Hepatocyte (in vitro differentiated cells): ENCODE results near the gene IGSF9. TPM values are rescaled to one million over a fixed set of nuclear protein-coding genes. Genes with fewer than 3 reads are reported as not detected.

ENCODE experiments used
- DNase-seq: peaks from one replicate; pipeline ENCODE4 v3.0.0-alpha.2; 2016; ENCODE audit warnings: low spot score
- H2AFZ ChIP-seq: fragments of 200-600 bp; sonication (generic); 2 replicates; pipeline ENCODE4 v1.6.0; 2016; ENCODE audit warnings: antibody characterized with exemption, mild to moderate bottlenecking
- H3K27ac ChIP-seq: fragments of 200-600 bp; sonication (generic); 2 replicates; pipeline ENCODE4 v1.5.1; 2016; ENCODE audit warnings: mild to moderate bottlenecking
- H3K27me3 ChIP-seq: fragments of 200-600 bp; sonication (generic); 2 replicates; pipeline ENCODE4 v1.6.1; 2016
- H3K36me3 ChIP-seq: fragments of 200-600 bp; sonication (generic); replicated peaks from 2 replicates; pipeline ENCODE4 v1.5.1; 2016; ENCODE audit warnings: low read depth; ENCODE audit not compliant: insufficient read depth
- H3K4me1 ChIP-seq: fragments of 200-600 bp; sonication (generic); 2 replicates; pipeline ENCODE4 v1.5.1; 2016; ENCODE audit warnings: mild to moderate bottlenecking, moderate library complexity; ENCODE audit not compliant: insufficient read depth
- H3K4me2 ChIP-seq: fragments of 200-600 bp; sonication (generic); 2 replicates; pipeline ENCODE4 v1.6.0; 2016
- H3K4me3 ChIP-seq: fragments of 200-600 bp; sonication (generic); 2 replicates; pipeline ENCODE4 v1.5.1; 2016; ENCODE audit warnings: mild to moderate bottlenecking
- H3K79me2 ChIP-seq: fragments of 200-600 bp; sonication (generic); 2 replicates; pipeline ENCODE4 v1.6.0; 2017; ENCODE audit warnings: mild to moderate bottlenecking
- H3K9me2 ChIP-seq: fragments of 200-600 bp; sonication (generic); replicated peaks from 2 replicates; pipeline ENCODE4 v1.6.0; 2017; ENCODE audit warnings: mild to moderate bottlenecking; ENCODE audit not compliant: insufficient read depth
- H3K9me3 ChIP-seq: fragments of 200-600 bp; sonication (generic); 2 replicates; pipeline ENCODE4 v1.5.1; 2016; ENCODE audit warnings: low read depth, mild to moderate bottlenecking
- H4K20me1 ChIP-seq: fragments of 200-600 bp; sonication (generic); 2 replicates; pipeline ENCODE4 v1.6.0; 2016; ENCODE audit warnings: mild to moderate bottlenecking; ENCODE audit not compliant: insufficient read depth, poor library complexity, severe bottlenecking
- CTCF ChIP-seq: fragments of 200-600 bp; sonication (generic); IDR thresholded peaks from 2 replicates; pipeline ENCODE4 v1.5.1; 2016; ENCODE audit warnings: antibody characterized with exemption, mild to moderate bottlenecking; ENCODE audit not compliant: poor library complexity
- EZH2 ChIP-seq: fragments of 200-600 bp; sonication (generic); IDR thresholded peaks from 2 replicates; pipeline ENCODE4 v1.6.1; 2016; ENCODE audit warnings: antibody characterized with exemption, mild to moderate bottlenecking, borderline replicate concordance
- EZH2phosphoT487 ChIP-seq: fragments of 200-600 bp; sonication (generic); IDR thresholded peaks from one replicate; pipeline ENCODE4 v1.6.1; 2018; ENCODE audit warnings: antibody characterized with exemption, mild to moderate bottlenecking, low read depth, moderate library complexity; ENCODE audit not compliant: unreplicated experiment, severe bottlenecking
- WGBS: methylation state at CpG from one replicate; pipeline ENCODE4 v1.1.6; 2016; ENCODE audit warnings: low lambda C conversion rate; ENCODE audit errors: missing lambda C conversion rate; 5-methylcytosine and 5-hydroxymethylcytosine counted together
- polyA plus RNA-seq: library from polyadenylated mRNA; unstranded; fragments of >200 nt; fragmentation: Nextera tagmentation; extraction: Ambion mirVana; gene quantifications from 2 replicates; pipeline ENCODE4 v1.2.1, GENCODE V29; 2016
- total RNA-seq: library from RNA; depleted of rRNA; stranded (reverse); fragments of >200 nt; gene quantifications from 2 replicates; pipeline ENCODE4 v1.2.3, GENCODE V29; 2014

The IGSF9 gene
- total and polyA plus RNA-seq, 2 experiments from 2014 or later: 8.2 to 22.5 TPM

DNA sequence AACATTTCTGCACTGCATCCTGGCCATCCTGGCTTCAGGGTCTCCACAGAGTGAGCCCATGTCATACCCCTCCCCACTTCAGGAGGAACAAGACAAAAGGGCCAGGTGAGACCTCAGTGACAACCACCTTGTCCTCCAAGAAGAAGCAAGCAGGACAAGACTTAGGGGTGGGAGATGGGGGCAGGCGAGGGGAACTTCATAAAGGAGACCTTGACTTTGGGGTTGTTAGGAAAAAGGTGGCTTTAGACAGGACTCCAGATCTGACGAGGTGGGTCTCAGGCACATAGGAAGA lies 32.6 kb upstream of the IGSF9 start:
- no peak overlapping the region for H2AFZ ChIP-seq
- H3K27ac ChIP-seq: no peak overlapping the region
- no peaks in the 10 kb centered on the region for H3K79me2 ChIP-seq
- H3K9me3 ChIP-seq: no peaks in the 10 kb centered on the region
- no peak for TF ChIP-seq CTCF
- no peak for TF ChIP-seq EZH2
- no peak for TF ChIP-seq EZH2phosphoT487
- no peaks in the 10 kb centered on the region for H3K27me3 ChIP-seq
- peaks cover 9% of the 10 kb centered on the region for H3K4me1 ChIP-seq
- no peaks in the 10 kb centered on the region for H3K9me2 ChIP-seq
- no peaks in the 10 kb centered on the region for H4K20me1 ChIP-seq
- no peak for DNase-seq
- 96% methylated on average over 2 of the region's 2 CpGs for WGBS
- H3K4me3 ChIP-seq: no peak overlapping the region
- no peak overlapping the region for H3K4me2 ChIP-seq
- H3K36me3 ChIP-seq: no peaks in the 10 kb centered on the region

- Histone ChIP-seq H3K9me2 (no peaks in the 10 kb centered on the region), H3K9me3 (no peaks in the 10 kb centered on the region), H2AFZ (no peak overlapping the region), H3K4me2 (no peak overlapping the region), H3K4me1 (peaks cover 9% of the 10 kb centered on the region), H3K79me2 (no peaks in the 10 kb centered on the region), H3K27ac (no peak overlapping the region), H3K36me3 (no peaks in the 10 kb centered on the region), H3K4me3 (no peak overlapping the region), H3K27me3 (no peaks in the 10 kb centered on the region), H4K20me1 (no peaks in the 10 kb centered on the region)
- WGBS: 90% methylated on average over 6 of the region's 6 CpGs
- no peak for DNase-seq
- TF ChIP-seq CTCF: no peak
- no peak for TF ChIP-seq EZH2phosphoT487
- TF ChIP-seq EZH2: no peak
Measured at GRCh38 chr1:159977364-159978106, 32.1 kb upstream of the IGSF9 start.

DNA sequence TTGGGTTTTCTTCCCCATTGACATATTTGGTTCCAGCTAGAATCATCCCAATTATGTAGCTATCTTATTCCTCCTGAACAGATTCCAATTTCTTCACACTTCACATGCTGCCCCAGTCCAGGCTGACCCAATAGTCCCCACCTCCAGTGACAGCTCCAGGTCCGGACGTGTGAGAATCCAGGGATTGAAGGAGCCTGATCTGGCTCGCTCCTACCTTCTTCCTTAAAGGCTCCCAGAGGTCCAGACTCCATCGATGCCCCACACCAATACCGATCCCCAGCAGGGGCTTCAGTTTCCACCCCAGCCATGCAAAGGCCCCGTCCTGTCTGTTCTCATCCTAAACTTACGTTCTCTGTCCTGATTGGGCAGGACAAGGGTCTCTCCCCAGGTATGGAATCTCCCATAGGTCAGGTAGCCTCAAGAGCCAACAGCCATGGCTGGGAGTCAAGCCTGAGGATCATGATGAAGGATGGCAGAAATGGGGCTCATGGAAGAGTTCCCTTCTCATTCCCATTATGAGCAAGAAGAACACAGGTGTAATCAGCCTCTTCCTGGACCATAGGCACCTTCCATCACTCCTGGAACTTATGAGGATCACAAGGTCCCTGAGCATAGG lies 29.0 kb upstream of the IGSF9 start:
- TF ChIP-seq EZH2 (no peak), EZH2phosphoT487 (no peak), CTCF (no peak)
- Histone ChIP-seq H3K79me2 (no peaks in the 10 kb centered on the region), H3K9me2 (no peaks in the 10 kb centered on the region), H3K36me3 (no peaks in the 10 kb centered on the region), H4K20me1 (no peaks in the 10 kb centered on the region), H3K27me3 (no peaks in the 10 kb centered on the region), H3K4me1 (peaks cover 29% of the 10 kb centered on the region), H3K4me3 (no peak overlapping the region), H3K9me3 (no peaks in the 10 kb centered on the region), H2AFZ (no peak overlapping the region), H3K4me2 (no peak overlapping the region), H3K27ac (no peak overlapping the region)
- no peak for DNase-seq
- WGBS: 95% methylated on average over 7 of the region's 7 CpGs
